Measurements from ENCODE around the gene EPHA3. TPM values are rescaled to one million over a fixed set of nuclear protein-coding genes. Genes with fewer than 3 reads are reported as not detected.

The EPHA3 gene
- total RNA-seq, 1 donor, result not detected

DNA sequence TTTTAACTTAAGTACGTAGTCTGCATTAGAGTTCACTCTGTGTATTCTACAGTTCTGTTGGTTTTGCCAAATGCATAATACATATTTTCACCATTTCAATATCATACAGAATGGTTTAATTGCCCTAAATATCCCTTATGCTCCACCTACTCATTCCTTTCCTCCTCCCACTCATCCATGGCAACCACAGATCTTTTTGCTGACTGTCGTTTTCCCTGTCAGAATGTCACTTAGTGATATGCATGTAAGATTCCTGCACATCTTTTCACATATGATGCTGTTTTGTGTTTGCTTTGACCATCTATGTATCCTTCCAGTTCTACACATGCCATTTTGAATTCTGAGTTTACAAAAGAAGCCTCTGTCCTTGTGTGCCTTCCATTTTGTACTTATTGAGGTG is 36.7 kb downstream of the EPHA3 start:
- DNase-seq (ENCODE audit: low read depth in 2 of 3, low spot score in 2 of 3), result no peak

DNA sequence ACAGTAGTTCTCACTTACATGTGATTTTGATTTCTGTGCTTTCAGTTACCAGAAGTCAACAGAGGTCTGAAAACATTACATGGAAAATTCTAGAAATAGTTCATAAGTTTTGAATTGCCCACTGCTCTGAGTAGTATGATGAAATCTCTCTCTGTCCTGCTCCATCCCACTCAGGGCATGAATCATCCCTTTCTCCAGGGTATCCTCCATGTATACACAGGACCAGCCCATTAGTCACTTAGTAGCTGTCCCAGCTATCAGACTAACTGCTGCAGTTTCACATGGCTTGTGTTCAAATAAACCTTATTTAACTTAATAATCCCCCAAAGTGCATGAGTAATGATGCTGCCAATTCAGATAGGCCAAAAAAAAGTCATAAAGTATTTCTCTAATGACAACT is 38.6 kb downstream of the EPHA3 start:
- DNase-seq (ENCODE audit: low read depth in 2 of 3, low spot score in 2 of 3), result no peak

GRCh38 chr3:89154416-89154815 is 47.0 kb downstream of the EPHA3 start:
- no peak for DNase-seq (ENCODE audit: low read depth in 2 of 3, low spot score in 2 of 3)

- no peak for DNase-seq (ENCODE audit: low read depth in 2 of 3, low spot score in 2 of 3)
These were observed 48.4 kb downstream of the EPHA3 start for GRCh38 chr3:89155811-89156210.

DNA sequence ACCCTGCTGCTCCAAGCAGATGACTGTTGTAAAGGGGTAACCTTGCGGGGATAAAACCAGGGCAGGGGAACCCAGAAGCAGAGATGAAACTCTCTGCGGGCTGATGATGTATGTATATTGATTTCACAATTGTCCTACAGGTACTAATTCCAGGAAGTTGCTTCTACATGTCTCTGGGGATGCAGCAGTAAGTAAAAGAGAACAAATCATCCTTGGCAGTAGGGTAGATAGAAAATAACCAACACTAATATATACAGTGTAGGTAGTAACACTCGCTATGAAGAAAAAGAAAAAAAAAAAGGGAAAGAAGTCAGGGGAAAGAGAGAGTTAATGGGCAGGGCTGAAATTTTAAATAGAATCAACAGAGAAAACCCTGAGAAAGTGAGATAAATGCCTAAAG is 50.2 kb downstream of the EPHA3 start:
- DNase-seq (ENCODE audit: low read depth in 2 of 3, low spot score in 2 of 3), result no peak

GRCh38 chr3:89159605-89160004 is 52.2 kb downstream of the EPHA3 start:
- DNase-seq (ENCODE audit: low read depth in 2 of 3, low spot score in 2 of 3), result no peak

DNA sequence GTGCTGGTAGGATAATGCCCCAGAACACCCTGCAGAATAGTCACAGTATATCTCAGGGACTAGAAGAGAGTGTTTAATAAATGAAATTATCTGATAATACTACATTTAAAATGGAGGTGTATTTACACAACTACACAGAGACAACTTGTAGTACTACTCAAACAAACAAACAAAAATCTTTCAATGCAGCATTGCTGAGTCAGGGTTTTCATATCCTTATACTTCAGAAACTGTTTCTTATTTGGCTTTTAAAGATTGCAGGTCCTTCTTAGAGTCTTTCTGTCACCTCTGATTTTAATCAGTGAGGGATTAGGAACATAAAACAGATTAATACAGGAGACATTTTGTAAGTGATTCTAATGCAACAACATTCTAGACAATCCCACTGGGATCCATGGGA is 57.4 kb downstream of the EPHA3 start:
- DNase-seq (ENCODE audit: low read depth in 2 of 3, low spot score in 2 of 3), result no peak

GRCh38 chr3:89165636-89166263 is 58.3 kb downstream of the EPHA3 start:
- DNase-seq (ENCODE audit: low read depth in 2 of 3, low spot score in 2 of 3), result no peak

GRCh38 chr3:89171687-89172545 is 64.5 kb downstream of the EPHA3 start:
- no peak for DNase-seq (ENCODE audit: low read depth in 2 of 3, low spot score in 2 of 3)

- no peak for DNase-seq (ENCODE audit: low read depth in 2 of 3, low spot score in 2 of 3)
These were observed 66.1 kb downstream of the EPHA3 start for GRCh38 chr3:89173546-89173945.

GRCh38 chr3:89179355-89180001 is 72.1 kb downstream of the EPHA3 start:
- DNase-seq (ENCODE audit: low read depth in 2 of 3, low spot score in 2 of 3), result no peak

- DNase-seq (ENCODE audit: low read depth in 2 of 3, low spot score in 2 of 3), result no peak
These were observed 72.9 kb downstream of the EPHA3 start for GRCh38 chr3:89180334-89180733.

DNA sequence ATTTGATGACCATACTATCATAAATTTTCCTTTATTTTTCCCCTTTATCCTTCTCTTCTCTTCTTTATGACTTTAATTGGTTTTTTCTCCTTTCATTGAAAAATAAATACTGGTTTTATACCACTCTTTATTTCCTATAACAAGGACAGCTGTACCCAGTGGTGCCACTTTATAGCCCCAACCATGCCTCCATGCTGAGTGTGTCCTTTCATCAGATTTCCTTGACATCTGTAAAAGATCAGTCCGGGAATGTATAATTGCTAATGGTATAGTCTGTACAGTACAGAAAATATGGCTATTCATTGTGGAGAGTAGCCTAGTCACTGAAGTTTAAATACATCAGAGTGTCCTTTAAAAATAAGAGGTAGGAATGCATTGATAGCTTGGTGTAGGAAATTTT is 74.6 kb downstream of the EPHA3 start:
- no peak for DNase-seq (ENCODE audit: low read depth in 2 of 3, low spot score in 2 of 3)

DNA sequence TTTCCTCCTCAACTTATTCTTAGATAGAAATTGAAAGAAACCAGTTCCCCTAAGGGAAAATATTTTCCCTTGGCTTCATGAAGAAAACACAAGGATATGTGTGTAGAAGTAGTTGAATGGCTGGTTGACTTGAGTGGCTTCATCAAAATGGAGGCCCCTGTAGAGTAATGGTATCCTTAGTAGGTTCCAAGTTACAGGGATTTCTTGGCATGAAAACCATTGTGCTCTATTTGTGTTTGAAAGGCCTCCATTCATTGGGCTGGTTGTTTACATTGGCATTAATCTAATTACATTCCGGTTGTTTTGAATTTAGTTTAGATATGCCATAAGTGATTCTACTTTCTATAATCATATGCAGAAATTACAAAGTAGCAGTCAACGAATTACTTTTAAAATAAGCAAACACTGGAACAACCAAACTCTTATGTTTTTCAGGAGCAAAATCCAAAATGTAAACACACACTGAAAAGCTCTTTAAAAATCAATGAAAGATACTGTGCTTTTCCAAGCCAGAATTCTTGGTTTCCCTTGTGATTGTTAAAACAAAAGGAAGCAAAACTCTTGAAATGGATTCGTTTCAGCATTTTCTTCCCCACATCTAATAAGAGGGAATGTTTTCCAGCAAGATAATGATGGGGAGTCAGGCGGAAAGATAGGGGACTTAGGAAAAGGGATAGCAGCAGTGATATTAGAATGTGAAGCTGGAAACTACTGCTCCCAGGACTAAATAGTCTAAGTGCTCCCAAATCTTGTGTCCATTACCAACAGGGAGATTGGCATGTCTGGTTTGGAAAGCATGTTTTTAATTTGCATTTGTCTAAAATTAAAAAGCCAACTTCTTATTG is 77.0 kb downstream of the EPHA3 start:
- no peak for DNase-seq (ENCODE audit: low read depth in 2 of 3, low spot score in 2 of 3)

DNA sequence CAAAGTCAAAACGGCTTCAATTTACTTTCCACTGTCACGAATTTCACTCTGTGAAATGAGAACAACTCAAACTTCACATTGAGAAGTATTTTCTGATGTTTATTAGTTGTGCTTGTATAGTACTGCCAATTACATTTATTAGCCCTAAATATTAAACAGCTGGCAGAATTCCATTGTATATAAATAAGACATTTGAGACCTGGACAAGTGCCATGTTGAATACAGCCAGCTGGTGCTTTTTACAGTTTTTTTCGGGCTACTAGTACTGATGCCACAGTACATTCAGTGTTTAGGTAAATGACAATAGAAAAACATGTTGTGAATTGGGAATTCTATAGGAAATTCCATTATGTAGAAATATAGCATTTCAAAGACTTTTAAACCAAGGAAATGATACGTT is 79.0 kb downstream of the EPHA3 start:
- no peak for DNase-seq (ENCODE audit: low read depth in 2 of 3, low spot score in 2 of 3)

DNA sequence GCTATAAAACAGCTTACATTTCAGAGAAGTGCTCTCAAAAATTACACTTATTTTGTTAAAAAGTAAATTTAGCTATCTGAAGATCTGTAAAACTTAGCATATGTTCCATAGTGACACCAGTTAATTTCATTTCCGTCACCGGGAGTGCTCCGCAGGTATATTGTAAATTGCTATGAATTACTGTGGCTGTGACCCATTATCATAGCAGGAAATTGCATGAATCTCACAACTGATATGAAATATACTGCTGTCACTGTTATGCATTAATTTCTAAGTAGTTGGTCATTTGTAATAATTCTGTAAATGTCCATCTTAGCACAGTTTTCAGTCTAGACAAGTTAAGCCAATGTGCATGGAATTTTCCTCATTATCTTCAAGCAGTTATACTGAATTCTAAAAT is 91.2 kb downstream of the EPHA3 start:
- DNase-seq (ENCODE audit: low read depth in 2 of 3, low spot score in 2 of 3), result no peak

GRCh38 chr3:89212619-89213018 is 105.2 kb downstream of the EPHA3 start:
- DNase-seq (ENCODE audit: low read depth in 2 of 3, low spot score in 2 of 3), result no peak

- no peak for DNase-seq (ENCODE audit: low read depth in 2 of 3, low spot score in 2 of 3)
These were observed 108.8 kb downstream of the EPHA3 start for GRCh38 chr3:89216016-89216739.

- DNase-seq (ENCODE audit: low read depth in 2 of 3, low spot score in 2 of 3), result no peak
These were observed 109.8 kb downstream of the EPHA3 start for GRCh38 chr3:89217148-89217685.

- DNase-seq (ENCODE audit: low read depth in 2 of 3, low spot score in 2 of 3), result no peak
These were observed 114.5 kb downstream of the EPHA3 start for GRCh38 chr3:89221924-89222323.

All from hematopoietic multipotent progenitor cell (in vitro differentiated cells).